Stimulated activated CD8-positive, alpha-beta memory T cell treated with anti-CD3 and anti-CD28 coated beads, Interleukin-7, amount 100 ng/mL, for 4 hours (primary cell): ENCODE data around the gene TMEM43.
"Not testable (repeated sequence)": the region's sequence is repeated elsewhere in the genome, so short reads cannot be mapped to it uniquely, and the experiment has no call there.

Source experiments
- DNase-seq, 2 donors: peaks; one replicate each; pipeline ENCODE4 v3.0.0-alpha.2; 2020; ENCODE audit warnings: low read depth in 2 of 2

The TMEM43 gene

DNA sequence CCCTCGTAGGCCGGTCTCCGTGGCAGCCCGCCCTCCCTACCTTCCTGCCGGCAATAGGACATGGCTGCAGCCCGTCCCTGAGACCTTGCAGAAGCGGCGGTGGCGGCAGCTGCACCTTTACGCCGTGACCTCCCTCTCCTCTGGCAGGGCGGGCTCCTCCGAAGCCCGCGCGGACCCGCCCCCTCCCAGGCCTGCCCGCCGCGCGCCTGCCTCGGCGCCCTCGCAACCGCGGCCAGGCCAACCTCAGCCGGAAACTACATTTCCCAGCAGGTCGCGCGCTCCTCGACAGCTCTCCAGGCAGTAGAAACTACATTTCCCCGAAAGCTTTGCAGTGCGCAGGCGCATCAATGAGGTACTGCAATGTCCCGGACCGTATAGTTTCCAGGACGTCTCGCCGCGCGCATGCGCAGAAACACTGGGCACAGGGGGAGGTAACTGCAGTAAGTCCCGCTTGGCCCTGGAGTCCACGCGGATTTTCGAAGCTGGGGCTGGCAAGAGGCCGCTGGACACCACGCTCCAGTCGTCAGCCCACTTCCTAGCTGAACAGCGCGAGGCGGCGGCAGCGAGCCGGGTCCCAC, at the start of gene TMEM43, which contains the start of gene CHCHD4:
Gene TMEM43, plus strand, starts transcription at position 438 of the 578 bp plus-strand sequence. CDS start 142 bp downstream, outside the sequence.
Gene CHCHD4, minus strand, starts transcription at position 256 of the 578 bp plus-strand sequence. Its CDS starts 194 bp downstream, at position 62.
- peak; percentile 99 for DNase-seq

DNA sequence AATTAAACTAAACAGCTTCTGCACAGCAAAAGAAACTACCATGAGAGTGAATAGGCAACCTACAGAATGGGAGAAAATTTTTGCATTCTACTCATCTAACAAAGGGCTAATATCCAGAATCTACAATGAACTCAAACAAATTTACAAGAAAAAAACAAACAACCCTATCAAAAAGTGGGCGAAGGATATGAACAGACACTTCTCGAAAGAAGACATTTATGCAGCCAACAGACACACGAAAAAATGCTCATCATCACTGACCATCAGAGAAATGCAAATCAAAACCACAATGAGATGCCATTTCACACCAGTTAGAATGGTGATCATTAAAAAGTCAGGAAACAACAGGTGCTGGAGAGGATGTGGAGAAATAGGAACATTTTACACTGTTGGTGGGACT, 49.6 kb upstream of the TMEM43 start:
- DNase-seq: not testable (repeated sequence)

DNA sequence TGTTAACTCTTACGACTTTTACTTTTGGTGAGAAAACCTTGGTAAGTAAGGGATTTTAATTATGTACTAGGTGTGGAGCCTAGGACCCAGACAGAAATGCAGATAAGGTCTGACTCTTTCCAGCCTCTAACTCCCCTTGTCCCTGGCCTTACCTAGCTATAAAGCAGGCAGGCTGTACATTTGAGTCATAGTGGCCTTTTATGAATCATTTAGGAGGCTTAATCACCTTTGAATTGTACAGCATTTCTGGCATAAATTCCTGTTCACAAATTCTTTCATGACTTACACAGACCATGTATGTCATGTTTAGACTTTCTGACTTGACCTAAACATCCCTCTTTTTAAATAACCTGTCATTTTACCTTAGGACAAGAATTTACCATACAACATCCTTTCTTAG, 47.5 kb upstream of the TMEM43 start:
- no peak for DNase-seq

- no peak for DNase-seq
These were observed 42.7 kb upstream of the TMEM43 start for GRCh38 chr3:14082108-14082657.

DNA sequence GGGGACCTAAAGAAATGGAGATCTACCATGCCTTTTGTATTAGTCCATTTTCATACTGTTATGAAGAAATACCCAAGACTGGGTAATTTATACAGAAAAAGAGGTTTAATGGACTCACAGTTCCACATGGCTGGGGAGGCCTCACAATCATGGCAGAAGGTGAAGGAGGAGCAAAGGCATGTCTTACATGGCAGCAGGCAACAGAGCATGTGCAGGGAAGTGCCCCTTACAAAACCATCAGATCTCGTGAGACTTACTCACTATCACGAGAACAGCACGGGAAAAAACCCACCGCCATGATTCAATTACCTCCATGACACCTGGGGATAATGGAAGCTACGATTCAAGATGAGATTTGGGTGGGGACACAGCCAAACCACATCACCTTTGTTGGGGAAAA, 37.4 kb upstream of the TMEM43 start:
- not testable (repeated sequence) for DNase-seq

- not testable (repeated sequence) for DNase-seq
These were observed 32.9 kb upstream of the TMEM43 start for GRCh38 chr3:14091959-14092358.

- no peak for DNase-seq
These were observed 32.4 kb upstream of the TMEM43 start for GRCh38 chr3:14092464-14092863.

DNA sequence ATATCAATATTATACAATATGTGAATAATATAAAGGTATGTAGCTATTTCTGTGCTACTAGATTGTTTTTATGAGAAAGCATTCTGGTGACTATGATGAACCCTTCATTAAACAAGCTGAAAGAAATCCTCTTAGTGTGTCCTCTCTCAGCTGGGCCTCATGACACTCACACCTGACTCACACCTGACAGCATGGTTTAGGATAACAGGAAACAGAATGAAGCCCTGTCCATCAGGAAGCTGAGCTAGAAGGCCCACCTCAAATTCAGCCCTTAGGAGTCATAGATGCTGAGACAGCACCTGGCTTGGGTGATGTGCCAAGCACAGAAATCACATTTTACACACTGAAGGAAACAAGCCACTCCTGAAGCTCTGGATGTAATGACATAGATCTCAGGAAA, 31.0 kb upstream of the TMEM43 start:
- DNase-seq: no peak

DNA sequence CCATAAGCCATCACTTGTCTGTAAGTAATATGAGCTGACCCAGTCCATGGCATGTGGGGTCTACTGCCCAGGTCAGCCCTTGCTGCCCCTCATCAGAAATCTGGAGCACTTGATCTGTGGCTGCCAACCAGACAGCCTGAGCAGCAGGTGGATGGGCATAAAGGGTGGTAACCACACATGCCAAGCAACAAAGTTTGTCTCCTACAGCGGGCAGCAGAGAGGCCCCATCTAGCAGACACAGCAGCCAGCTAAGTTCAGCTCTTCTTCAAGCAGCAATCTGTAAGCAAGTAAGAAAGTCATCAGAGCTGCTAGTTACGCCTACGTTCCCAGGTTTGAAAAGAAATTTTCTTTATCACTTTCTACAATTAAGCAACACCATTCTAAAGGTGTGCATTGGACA, 28.1 kb upstream of the TMEM43 start:
- no peak for DNase-seq

DNA sequence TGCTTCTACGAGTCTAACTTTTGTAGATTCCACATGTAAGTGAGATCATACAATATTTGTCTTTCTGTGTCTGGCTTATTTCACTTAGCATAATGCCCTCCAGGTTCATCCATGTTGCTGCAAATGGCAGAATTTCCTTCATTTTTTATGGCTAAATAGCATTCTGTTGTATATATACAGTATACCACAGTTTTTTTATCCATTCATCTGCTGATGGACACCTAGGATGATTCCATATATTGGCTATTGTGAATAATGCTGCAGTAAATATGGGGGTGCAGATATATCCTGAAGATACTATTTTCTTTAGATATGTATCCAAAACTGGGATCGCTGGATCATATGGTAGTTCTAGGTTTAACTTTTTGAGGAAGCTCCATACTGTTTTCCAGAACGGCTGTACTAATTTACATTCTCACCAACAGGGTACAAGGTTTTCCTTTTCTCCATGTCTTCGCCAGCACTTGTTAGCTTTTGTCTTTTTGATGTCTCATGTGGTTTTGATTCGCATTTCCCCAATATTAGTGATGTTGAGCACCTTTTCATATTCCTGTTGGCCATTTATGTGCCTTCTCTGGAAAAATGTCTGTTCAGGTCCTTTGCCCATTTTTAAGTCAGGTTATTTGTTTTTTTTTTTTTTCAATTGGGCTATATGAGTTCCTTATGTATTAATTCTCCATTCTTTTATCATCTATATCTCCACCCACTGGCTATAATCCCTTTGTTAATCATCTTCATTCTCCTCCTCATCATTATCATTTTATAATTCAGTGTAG, 27.0 kb upstream of the TMEM43 start:
- no peak for DNase-seq

GRCh38 chr3:14109821-14110220, 15.0 kb upstream of the TMEM43 start:
- not testable (repeated sequence) for DNase-seq

- DNase-seq: no peak
These were observed 14.2 kb upstream of the TMEM43 start for GRCh38 chr3:14110699-14111098.

- DNase-seq: no peak
These were observed 10.8 kb upstream of the TMEM43 start for GRCh38 chr3:14113965-14114635.

DNA sequence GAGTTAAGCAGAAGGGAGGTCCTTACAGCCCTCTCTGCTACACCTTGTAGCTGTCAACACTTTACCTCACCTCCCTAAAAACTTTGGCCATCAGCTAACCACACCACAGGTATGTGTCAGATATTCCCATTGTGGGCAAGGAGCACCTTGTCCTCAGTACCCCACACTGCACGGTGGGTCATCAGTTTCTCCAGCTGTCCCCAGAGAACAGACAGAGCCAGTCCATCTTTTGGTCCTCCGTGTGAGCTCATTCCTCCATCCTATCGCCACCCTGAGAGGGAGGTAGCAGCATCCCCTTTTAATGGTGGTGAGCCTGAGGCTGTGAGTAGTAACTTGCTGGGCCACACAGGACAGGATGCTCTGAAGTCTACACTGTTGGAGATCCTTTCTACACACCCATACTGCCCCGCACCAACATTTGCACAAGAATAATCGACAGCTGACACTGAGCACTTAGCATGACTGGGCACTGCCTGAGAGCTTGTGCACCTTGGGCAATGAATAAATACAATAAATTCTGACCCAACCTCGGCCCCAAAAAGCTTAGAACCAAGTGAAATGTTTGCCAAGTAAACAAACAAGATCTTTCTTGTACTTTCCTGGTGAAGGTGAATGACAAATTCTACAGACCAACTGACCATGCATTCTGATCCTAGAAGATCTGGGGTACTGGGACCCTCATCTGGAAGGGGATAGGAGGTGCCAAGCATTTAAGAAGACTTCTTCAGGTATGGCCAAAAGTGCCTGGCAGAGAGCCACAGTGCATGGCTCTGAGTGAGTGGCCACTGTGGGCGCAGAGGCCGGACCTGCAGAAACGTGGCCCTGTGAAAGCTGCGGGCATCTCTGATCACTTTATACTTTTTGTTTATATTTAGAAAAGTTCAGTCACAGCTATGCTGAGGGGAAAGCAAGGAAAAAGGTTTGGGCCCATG, 7.1 kb upstream of the TMEM43 start:
- no peak for DNase-seq

GRCh38 chr3:14118400-14119381, 6.2 kb upstream of the TMEM43 start:
- DNase-seq: no peak

DNA sequence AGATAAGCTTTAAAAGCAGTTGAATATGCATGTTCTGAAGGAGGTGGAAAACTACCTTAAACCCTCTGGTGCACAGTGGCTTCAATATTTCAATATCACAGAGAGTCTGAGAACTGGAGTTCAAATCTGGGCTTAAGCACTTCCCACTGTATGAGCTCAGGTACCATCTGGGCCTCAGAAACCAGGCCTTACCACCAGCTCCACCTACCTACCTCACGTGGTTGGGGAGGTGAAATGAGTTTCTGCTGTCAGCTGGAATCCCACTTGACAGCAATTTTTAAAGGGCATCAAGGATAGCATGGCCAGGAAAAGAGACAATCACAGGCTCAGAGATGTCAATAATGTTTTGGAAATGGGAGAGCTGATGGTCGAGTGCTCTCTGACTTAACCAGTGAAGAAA, 5.2 kb upstream of the TMEM43 start:
- DNase-seq: no peak

- DNase-seq: no peak
These were observed 4.5 kb upstream of the TMEM43 start for GRCh38 chr3:14120111-14120920.

GRCh38 chr3:14120921-14121448, 3.9 kb upstream of the TMEM43 start:
- not testable (repeated sequence) for DNase-seq

GRCh38 chr3:14121859-14122258, 3.0 kb upstream of the TMEM43 start:
- no peak for DNase-seq
